ENCODE measurements around the gene TEX26. TPM values are rescaled to one million over a fixed set of nuclear protein-coding genes. Genes with fewer than 3 reads are reported as not detected.

TEX26 gene
- total RNA-seq, 2 donors from 2014 or later = not detected

DNA sequence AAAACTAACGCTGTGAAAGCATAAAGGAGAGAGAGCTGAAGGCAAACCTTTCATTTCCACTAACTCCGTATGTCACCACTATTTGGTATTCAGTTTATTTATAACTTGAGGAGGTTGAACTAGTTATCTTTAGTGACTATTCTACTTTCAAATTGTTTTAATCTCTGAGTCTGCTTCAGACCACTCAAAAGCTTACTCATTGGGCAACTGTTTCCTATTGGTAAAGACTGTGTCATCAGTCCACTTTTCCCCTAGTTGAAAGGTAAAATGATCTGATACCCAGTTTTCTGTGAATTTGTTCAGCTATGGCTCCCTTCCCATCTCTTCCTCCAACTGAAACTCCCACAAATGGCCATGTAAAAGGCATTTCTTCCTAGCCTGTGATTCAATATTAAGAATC lies 39.1 kb downstream of the TEX26 start:
- ATAC-seq (replicated peaks in 1 of 2) = no peak
- no peaks in the 10 kb centered on the region for H3K36me3 Mint-ChIP-seq (ENCODE audit: insufficient read depth in 2 of 2)
- peaks cover 74% of the 10 kb centered on the region for H3K27me3 Mint-ChIP-seq (ENCODE audit: low read depth)
- no peak overlapping the region for H3K4me3 Mint-ChIP-seq
- H3K9me3 Mint-ChIP-seq = no peaks in the 10 kb centered on the region
- H3K27ac Mint-ChIP-seq = no peak overlapping the region
- H3K4me1 Mint-ChIP-seq (ENCODE audit: low read depth) = no peaks in the 10 kb centered on the region
- DNase-seq = no peak

DNA sequence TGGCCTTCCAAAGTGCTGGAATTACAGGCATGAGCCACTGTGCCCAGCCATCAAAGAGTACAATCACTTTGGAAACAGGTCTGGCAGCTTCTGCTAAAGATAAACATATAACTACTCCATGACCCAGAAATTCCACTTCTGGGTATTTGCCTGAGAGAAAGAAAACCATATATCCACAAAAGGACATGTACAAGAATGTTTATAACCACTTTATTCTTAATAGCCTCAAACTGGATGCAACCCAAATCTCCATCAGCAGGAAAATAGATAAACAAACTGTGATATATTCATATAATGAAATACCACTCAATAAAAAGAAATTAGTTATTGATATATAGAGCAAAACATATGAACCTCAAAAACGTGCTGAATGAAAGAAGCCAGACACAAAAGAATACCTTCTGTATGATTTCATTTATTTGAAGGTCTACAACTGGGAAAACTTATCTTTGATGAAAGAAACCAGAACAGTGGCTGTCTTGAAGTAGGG lies 40.5 kb downstream of the TEX26 start:
- H3K4me3 Mint-ChIP-seq = no peak overlapping the region
- no peaks in the 10 kb centered on the region for H3K36me3 Mint-ChIP-seq (ENCODE audit: insufficient read depth in 2 of 2)
- no peak overlapping the region for H3K27ac Mint-ChIP-seq
- DNase-seq (no peak), ATAC-seq (replicated peaks in 1 of 2) (no peak)
- H3K9me3 Mint-ChIP-seq = no peaks in the 10 kb centered on the region
- peaks cover 76% of the 10 kb centered on the region for H3K27me3 Mint-ChIP-seq (ENCODE audit: low read depth)
- H3K4me1 Mint-ChIP-seq (ENCODE audit: low read depth) = no peaks in the 10 kb centered on the region

- Mint-ChIP-seq H3K27me3 (ENCODE audit: low read depth) (peaks cover 62% of the 10 kb centered on the region), H3K4me1 (ENCODE audit: low read depth) (no peaks in the 10 kb centered on the region), H3K4me3 (no peak overlapping the region), H3K27ac (no peak overlapping the region), H3K9me3 (no peaks in the 10 kb centered on the region), H3K36me3 (ENCODE audit: insufficient read depth in 2 of 2) (no peaks in the 10 kb centered on the region)
- ATAC-seq (replicated peaks in 1 of 2) (no peak), DNase-seq (no peak)
These were observed 41.9 kb downstream of the TEX26 start for GRCh38 chr13:30974350-30974749.

- no peaks in the 10 kb centered on the region for H3K9me3 Mint-ChIP-seq
- no peak overlapping the region for H3K4me3 Mint-ChIP-seq
- no peaks in the 10 kb centered on the region for H3K4me1 Mint-ChIP-seq (ENCODE audit: low read depth)
- no peak for DNase-seq
- no peaks in the 10 kb centered on the region for H3K36me3 Mint-ChIP-seq (ENCODE audit: insufficient read depth in 2 of 2)
- peaks cover 60% of the 10 kb centered on the region for H3K27me3 Mint-ChIP-seq (ENCODE audit: low read depth)
- ATAC-seq (replicated peaks in 1 of 2) = no peak
- no peak overlapping the region for H3K27ac Mint-ChIP-seq
These were observed 43.6 kb downstream of the TEX26 start for GRCh38 chr13:30976025-30976424.

DNA sequence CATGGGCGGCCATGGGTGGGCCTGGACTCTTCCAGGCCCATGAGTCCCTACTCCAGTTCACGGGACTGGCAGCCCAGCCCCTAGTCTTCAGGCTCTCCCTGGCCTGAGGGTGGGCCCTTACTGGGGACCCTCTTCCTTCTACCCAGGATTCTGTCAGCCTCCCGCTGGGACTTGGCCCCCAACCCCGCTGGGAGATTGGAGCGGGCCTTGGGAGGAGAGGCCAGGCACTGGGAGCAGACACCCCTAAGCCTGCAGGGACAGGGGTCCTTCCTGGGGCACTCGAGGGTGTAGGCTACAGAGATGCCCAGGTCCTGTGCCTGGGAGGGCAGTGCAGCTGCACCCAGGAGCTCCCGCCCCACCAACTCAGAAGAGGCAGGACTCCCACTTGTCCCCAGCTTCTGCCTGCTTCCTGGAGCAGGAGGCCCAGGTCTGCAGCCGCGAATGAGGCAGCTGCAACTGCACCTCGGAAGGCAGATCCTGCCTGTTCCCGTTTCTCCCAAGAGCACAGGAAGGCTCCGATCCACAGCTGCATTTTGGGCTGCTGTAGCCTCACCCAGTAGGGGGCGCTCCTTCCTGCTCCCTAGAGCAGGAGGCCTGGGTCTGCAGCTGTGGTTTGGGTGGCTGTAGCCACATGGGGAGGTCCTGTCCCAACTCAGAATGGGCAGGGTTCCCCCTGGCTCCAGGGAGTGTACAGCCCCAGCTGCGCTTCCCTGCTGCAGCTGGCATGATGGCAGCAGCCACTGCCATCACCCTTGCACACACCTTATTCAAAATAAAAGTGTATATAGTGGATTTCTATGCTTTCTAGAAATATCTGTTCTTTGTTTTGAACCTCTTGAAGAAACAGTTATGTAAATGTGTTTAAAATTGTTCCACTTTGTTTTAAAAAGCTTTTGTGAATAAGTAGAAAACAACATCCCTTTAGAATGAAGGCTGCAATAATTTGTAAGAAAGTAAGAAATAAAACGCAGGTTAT lies 46.8 kb downstream of the TEX26 start:
- H3K27ac Mint-ChIP-seq = no peak overlapping the region
- peaks cover 51% of the 10 kb centered on the region for H3K27me3 Mint-ChIP-seq (ENCODE audit: low read depth)
- DNase-seq (peak; percentile 54 to 61), ATAC-seq (replicated peaks in 1 of 2) (peak; percentile 42 to 44)
- H3K4me3 Mint-ChIP-seq = no peak overlapping the region
- H3K36me3 Mint-ChIP-seq (ENCODE audit: insufficient read depth in 2 of 2) = no peaks in the 10 kb centered on the region
- no peaks in the 10 kb centered on the region for H3K9me3 Mint-ChIP-seq
- peaks cover 12% of the 10 kb centered on the region for H3K4me1 Mint-ChIP-seq (ENCODE audit: low read depth)

GRCh38 chr13:30982506-30982905 lies 50.0 kb downstream of the TEX26 start:
- peaks cover 20% of the 10 kb centered on the region for H3K4me1 Mint-ChIP-seq (ENCODE audit: low read depth)
- DNase-seq (no peak), ATAC-seq (replicated peaks in 1 of 2) (no peak)
- H3K27ac Mint-ChIP-seq = no peak overlapping the region
- H3K9me3 Mint-ChIP-seq = no peaks in the 10 kb centered on the region
- no peaks in the 10 kb centered on the region for H3K36me3 Mint-ChIP-seq (ENCODE audit: insufficient read depth in 2 of 2)
- H3K27me3 Mint-ChIP-seq (ENCODE audit: low read depth) = peaks cover 33% of the 10 kb centered on the region
- no peak overlapping the region for H3K4me3 Mint-ChIP-seq

GRCh38 chr13:30982906-30983305 lies 50.5 kb downstream of the TEX26 start:
- ATAC-seq (replicated peaks in 1 of 2) (no peak), DNase-seq (no peak)
- Mint-ChIP-seq H3K27ac (no peak overlapping the region), H3K4me1 (ENCODE audit: low read depth) (peaks cover 20% of the 10 kb centered on the region), H3K4me3 (no peak overlapping the region), H3K36me3 (ENCODE audit: insufficient read depth in 2 of 2) (no peaks in the 10 kb centered on the region), H3K9me3 (no peaks in the 10 kb centered on the region), H3K27me3 (ENCODE audit: low read depth) (peaks cover 32% of the 10 kb centered on the region)

DNA sequence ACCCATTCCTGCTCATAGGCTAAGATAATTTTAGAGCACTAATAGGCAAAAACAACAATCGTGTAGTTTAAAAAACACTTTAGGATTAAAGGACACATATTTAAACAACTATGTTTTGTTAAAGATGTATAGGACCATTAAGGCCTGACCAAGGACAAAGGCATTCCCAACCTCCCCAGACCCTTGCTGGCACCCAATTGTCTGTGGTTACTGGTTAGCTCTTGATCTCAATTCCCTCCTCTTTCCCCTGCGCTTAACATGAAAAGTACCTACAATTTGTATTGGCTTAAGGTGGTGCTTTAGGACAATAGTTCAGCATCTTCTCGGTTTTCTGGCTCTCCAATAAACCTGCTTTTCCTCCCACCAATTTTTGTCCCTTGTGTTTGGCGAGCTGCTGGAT lies 51.0 kb downstream of the TEX26 start:
- ATAC-seq (replicated peaks in 1 of 2) = no peak
- no peak overlapping the region for H3K4me3 Mint-ChIP-seq
- peaks cover 20% of the 10 kb centered on the region for H3K4me1 Mint-ChIP-seq (ENCODE audit: low read depth)

GRCh38 chr13:30984620-30985019 lies 52.2 kb downstream of the TEX26 start:
- H3K4me3 Mint-ChIP-seq = no peak overlapping the region
- H3K4me1 Mint-ChIP-seq (ENCODE audit: low read depth) = peaks cover 20% of the 10 kb centered on the region
- ATAC-seq (replicated peaks in 1 of 2) = peak in 1 of 2 donors; percentile 44
- no peaks in the 10 kb centered on the region for H3K9me3 Mint-ChIP-seq
- H3K27me3 Mint-ChIP-seq (ENCODE audit: low read depth) = peaks cover 32% of the 10 kb centered on the region
- no peaks in the 10 kb centered on the region for H3K36me3 Mint-ChIP-seq (ENCODE audit: insufficient read depth in 2 of 2)
- DNase-seq = no peak
- H3K27ac Mint-ChIP-seq = no peak overlapping the region

More for the DNA sequence above, 51.0 kb downstream of the TEX26 start:
- DNase-seq = no peak
- no peak overlapping the region for H3K27ac Mint-ChIP-seq
- H3K9me3 Mint-ChIP-seq = no peaks in the 10 kb centered on the region
- no peaks in the 10 kb centered on the region for H3K36me3 Mint-ChIP-seq (ENCODE audit: insufficient read depth in 2 of 2)
- peaks cover 32% of the 10 kb centered on the region for H3K27me3 Mint-ChIP-seq (ENCODE audit: low read depth)

GRCh38 chr13:30985637-30986205 lies 53.3 kb downstream of the TEX26 start:
- Mint-ChIP-seq H3K27me3 (ENCODE audit: low read depth) (peaks cover 28% of the 10 kb centered on the region), H3K4me3 (no peak overlapping the region)

DNA sequence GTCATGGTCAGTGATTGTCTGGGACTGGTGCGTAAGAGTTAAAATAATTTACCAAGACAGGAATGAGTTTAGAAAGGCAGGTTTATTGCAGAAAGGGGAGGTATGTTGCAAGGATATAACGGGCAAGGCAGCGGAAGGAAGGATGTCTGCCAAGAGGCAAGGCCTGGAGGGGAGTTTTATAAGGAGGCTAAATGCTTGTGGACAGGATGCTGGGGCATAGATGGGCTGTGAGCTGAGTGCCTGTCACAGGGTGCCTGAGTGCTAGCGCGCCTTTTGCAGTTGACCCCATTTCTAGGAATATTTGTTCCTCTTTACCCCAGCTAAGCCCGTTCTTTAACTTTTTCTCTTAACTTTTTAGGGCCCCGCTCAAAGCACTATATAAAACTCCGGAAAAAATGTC lies 58.7 kb downstream of the TEX26 start:
- Mint-ChIP-seq H3K27me3 (ENCODE audit: low read depth) (peaks cover 23% of the 10 kb centered on the region), H3K9me3 (no peaks in the 10 kb centered on the region), H3K27ac (no peak overlapping the region), H3K36me3 (ENCODE audit: insufficient read depth in 2 of 2) (no peaks in the 10 kb centered on the region), H3K4me1 (ENCODE audit: low read depth) (no peaks in the 10 kb centered on the region), H3K4me3 (no peak overlapping the region)
- no peak for ATAC-seq (replicated peaks in 1 of 2)
- DNase-seq = no peak

More at GRCh38 chr13:30985637-30986205, 53.3 kb downstream of the TEX26 start:
- peaks cover 20% of the 10 kb centered on the region for H3K4me1 Mint-ChIP-seq (ENCODE audit: low read depth)
- H3K9me3 Mint-ChIP-seq = no peaks in the 10 kb centered on the region
- ATAC-seq (replicated peaks in 1 of 2) (no peak), DNase-seq (no peak)
- no peaks in the 10 kb centered on the region for H3K36me3 Mint-ChIP-seq (ENCODE audit: insufficient read depth in 2 of 2)
- H3K27ac Mint-ChIP-seq = no peak overlapping the region

GRCh38 chr13:30991922-30992321 lies 59.5 kb downstream of the TEX26 start:
- ATAC-seq (replicated peaks in 1 of 2) (no peak), DNase-seq (no peak)
- H3K9me3 Mint-ChIP-seq = no peaks in the 10 kb centered on the region
- H3K4me1 Mint-ChIP-seq (ENCODE audit: low read depth) = no peaks in the 10 kb centered on the region
- peaks cover 23% of the 10 kb centered on the region for H3K27me3 Mint-ChIP-seq (ENCODE audit: low read depth)
- no peaks in the 10 kb centered on the region for H3K36me3 Mint-ChIP-seq (ENCODE audit: insufficient read depth in 2 of 2)
- no peak overlapping the region for H3K27ac Mint-ChIP-seq
- no peak overlapping the region for H3K4me3 Mint-ChIP-seq

- peaks cover 23% of the 10 kb centered on the region for H3K27me3 Mint-ChIP-seq (ENCODE audit: low read depth)
- H3K9me3 Mint-ChIP-seq = no peaks in the 10 kb centered on the region
These were observed 62.9 kb downstream of the TEX26 start for GRCh38 chr13:30995331-30995730.

More at GRCh38 chr13:30995331-30995730, 62.9 kb downstream of the TEX26 start:
- DNase-seq (no peak), ATAC-seq (replicated peaks in 1 of 2) (no peak)
- Mint-ChIP-seq H3K4me1 (ENCODE audit: low read depth) (no peaks in the 10 kb centered on the region), H3K27ac (no peak overlapping the region), H3K4me3 (no peak overlapping the region), H3K36me3 (ENCODE audit: insufficient read depth in 2 of 2) (no peaks in the 10 kb centered on the region)
